Measurements from ENCODE around the gene SCN8A. TPM values are rescaled to one million over a fixed set of nuclear protein-coding genes. Genes with fewer than 3 reads are reported as not detected.

SCN8A gene
- total and polyA plus RNA-seq, 2 experiments from 2014 or later, result 4.6 to 23.9 TPM

DNA sequence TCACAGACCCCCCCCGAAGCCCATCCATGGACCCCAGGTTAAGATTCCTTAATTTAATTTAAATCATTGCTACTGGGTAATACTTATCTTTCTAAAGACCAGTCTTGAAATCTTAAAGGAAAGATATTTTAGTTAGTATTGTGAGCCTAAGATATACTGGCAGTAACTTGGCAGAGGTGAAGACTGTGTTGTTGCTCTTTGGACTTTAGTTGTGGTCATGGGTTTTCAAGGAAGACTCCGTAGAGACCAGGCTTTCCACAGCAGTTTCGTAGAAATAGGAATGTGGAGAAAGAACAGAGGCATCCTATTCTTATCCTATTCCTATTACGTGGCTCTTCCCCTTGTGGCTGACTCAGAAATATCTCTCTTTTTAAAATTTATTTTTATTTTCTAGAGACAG is 99.0 kb downstream of the SCN8A start:
- H2AFZ ChIP-seq, result no peak overlapping the region
- no peaks in the 10 kb centered on the region for H3K27me3 Mint-ChIP-seq (ENCODE audit: insufficient read depth, low read depth, poor library complexity)
- no peak overlapping the region for H3K27ac Mint-ChIP-seq
- H3K9me3 Mint-ChIP-seq, result no peaks in the 10 kb centered on the region
- no peak overlapping the region for H3K27ac ChIP-seq (ENCODE audit: low read depth)
- TF ChIP-seq ZNF114 (CRISPR knock-in tag; IDR thresholded peaks at IDR 0.05) (no peak), POLR2AphosphoS5 (IDR thresholded peaks at IDR 0.05; ENCODE audit: low read depth) (no peak), STAT1 (IDR thresholded peaks at IDR 0.05; ENCODE audit: unreplicated experiment) (no peak), JUNB (IDR thresholded peaks at IDR 0.05; ENCODE audit: unreplicated experiment) (no peak), EZH2phosphoT487 (IDR thresholded peaks at IDR 0.05; ENCODE audit: unreplicated experiment) (no peak)
- H3K4me1 Mint-ChIP-seq, result peaks cover 24% of the 10 kb centered on the region
- H4K20me1 ChIP-seq (replicated peaks; ENCODE audit: insufficient read depth), result no peaks in the 10 kb centered on the region; the same call in 1 of the 2 replicates
- H3K4me3 ChIP-seq, result no peak overlapping the region
- H3K36me3 Mint-ChIP-seq (ENCODE audit: low read depth), result no peaks in the 10 kb centered on the region; the same call in 2 of the 3 replicates
- H3K36me3 ChIP-seq (ENCODE audit: insufficient read depth), result no peaks in the 10 kb centered on the region
- H3K4me2 ChIP-seq, result no peak overlapping the region
- ATAC-seq (no peak), DNase-seq (ENCODE audit: low spot score) (no peak)
- no peaks in the 10 kb centered on the region for H3K9me2 ChIP-seq (ENCODE audit: insufficient read depth)
- H3K4me3 Mint-ChIP-seq, result no peak overlapping the region
- no peaks in the 10 kb centered on the region for H3F3A ChIP-seq (replicated peaks; ENCODE audit: low read depth)
- no peaks in the 10 kb centered on the region for H3K27me3 ChIP-seq (ENCODE audit: insufficient read depth)
- peaks cover 15% of the 10 kb centered on the region for H3K4me1 ChIP-seq (ENCODE audit: insufficient read depth)
- no peaks in the 10 kb centered on the region for H3K79me2 ChIP-seq (replicated peaks; ENCODE audit: insufficient read depth)

DNA sequence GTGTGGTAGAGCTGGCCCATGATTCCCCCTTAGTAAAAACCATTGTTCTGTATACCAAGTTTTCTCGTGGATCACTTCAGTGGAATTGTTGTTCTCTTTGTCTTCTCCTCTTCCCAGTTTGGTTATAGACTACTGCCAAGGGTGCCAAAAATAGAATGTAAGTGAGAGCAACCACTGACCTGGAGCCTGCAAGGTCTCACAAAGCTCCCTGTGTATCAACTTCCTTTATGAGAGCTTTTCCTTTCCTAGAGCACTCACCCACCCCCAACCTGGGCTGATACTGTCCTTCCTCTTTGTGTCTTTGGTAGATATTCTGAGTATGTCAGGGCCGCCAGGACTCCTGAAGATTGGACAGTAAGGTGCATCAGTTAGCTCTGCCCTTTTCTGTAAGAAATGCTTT is 101.0 kb downstream of the SCN8A start:
- Histone ChIP-seq H3K27ac (ENCODE audit: low read depth) (no peak overlapping the region), H3K4me1 (ENCODE audit: insufficient read depth) (peaks cover 7% of the 10 kb centered on the region), H3K9me2 (ENCODE audit: insufficient read depth) (no peaks in the 10 kb centered on the region), H2AFZ (no peak overlapping the region), H3K4me3 (no peak overlapping the region), H3K79me2 (replicated peaks; ENCODE audit: insufficient read depth) (no peaks in the 10 kb centered on the region), H3K27me3 (ENCODE audit: insufficient read depth) (no peaks in the 10 kb centered on the region), H3K36me3 (ENCODE audit: insufficient read depth) (no peaks in the 10 kb centered on the region), H4K20me1 (replicated peaks; ENCODE audit: insufficient read depth) (no peaks in the 10 kb centered on the region; the same call in none of the 2 replicates), H3F3A (replicated peaks; ENCODE audit: low read depth) (no peaks in the 10 kb centered on the region), H3K4me2 (no peak overlapping the region)
- ATAC-seq (no peak), DNase-seq (ENCODE audit: low spot score) (no peak)
- Mint-ChIP-seq H3K9me3 (no peaks in the 10 kb centered on the region), H3K27ac (no peak overlapping the region), H3K36me3 (ENCODE audit: low read depth) (no peaks in the 10 kb centered on the region; the same call in 2 of the 3 replicates), H3K4me3 (no peak overlapping the region), H3K4me1 (peaks cover 14% of the 10 kb centered on the region), H3K27me3 (ENCODE audit: insufficient read depth, low read depth, poor library complexity) (no peaks in the 10 kb centered on the region)
- no peak for TF ChIP-seq STAT1 (IDR thresholded peaks at IDR 0.05; ENCODE audit: unreplicated experiment)
- TF ChIP-seq EZH2 (IDR thresholded peaks at IDR 0.05; ENCODE audit: low read depth, unreplicated experiment), result no peak
- TF ChIP-seq, protein P1, sequence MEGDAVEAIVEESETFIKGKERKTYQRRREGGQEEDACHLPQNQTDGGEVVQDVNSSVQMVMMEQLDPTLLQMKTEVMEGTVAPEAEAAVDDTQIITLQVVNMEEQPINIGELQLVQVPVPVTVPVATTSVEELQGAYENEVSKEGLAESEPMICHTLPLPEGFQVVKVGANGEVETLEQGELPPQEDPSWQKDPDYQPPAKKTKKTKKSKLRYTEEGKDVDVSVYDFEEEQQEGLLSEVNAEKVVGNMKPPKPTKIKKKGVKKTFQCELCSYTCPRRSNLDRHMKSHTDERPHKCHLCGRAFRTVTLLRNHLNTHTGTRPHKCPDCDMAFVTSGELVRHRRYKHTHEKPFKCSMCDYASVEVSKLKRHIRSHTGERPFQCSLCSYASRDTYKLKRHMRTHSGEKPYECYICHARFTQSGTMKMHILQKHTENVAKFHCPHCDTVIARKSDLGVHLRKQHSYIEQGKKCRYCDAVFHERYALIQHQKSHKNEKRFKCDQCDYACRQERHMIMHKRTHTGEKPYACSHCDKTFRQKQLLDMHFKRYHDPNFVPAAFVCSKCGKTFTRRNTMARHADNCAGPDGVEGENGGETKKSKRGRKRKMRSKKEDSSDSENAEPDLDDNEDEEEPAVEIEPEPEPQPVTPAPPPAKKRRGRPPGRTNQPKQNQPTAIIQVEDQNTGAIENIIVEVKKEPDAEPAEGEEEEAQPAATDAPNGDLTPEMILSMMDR (conservative IDR thresholded peaks at IDR 0.05; ENCODE audit: low read depth in 2 of 2), result no peak
- no peak for TF ChIP-seq CREB1 (CRISPR knock-in tag; IDR thresholded peaks at IDR 0.05; ENCODE audit: low read depth)
- TF ChIP-seq ZNF114 (CRISPR knock-in tag; IDR thresholded peaks at IDR 0.05), result no peak
- TF ChIP-seq, protein P2, sequence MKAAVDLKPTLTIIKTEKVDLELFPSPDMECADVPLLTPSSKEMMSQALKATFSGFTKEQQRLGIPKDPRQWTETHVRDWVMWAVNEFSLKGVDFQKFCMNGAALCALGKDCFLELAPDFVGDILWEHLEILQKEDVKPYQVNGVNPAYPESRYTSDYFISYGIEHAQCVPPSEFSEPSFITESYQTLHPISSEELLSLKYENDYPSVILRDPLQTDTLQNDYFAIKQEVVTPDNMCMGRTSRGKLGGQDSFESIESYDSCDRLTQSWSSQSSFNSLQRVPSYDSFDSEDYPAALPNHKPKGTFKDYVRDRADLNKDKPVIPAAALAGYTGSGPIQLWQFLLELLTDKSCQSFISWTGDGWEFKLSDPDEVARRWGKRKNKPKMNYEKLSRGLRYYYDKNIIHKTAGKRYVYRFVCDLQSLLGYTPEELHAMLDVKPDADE (IDR thresholded peaks at IDR 0.05), result no peak
- TF ChIP-seq ZNF331 (CRISPR knock-in tag; IDR thresholded peaks at IDR 0.05; ENCODE audit: low read depth), result no peak
- no peak for TF ChIP-seq POLR2AphosphoS5 (IDR thresholded peaks at IDR 0.05; ENCODE audit: low read depth)
- TF ChIP-seq, protein P3, sequence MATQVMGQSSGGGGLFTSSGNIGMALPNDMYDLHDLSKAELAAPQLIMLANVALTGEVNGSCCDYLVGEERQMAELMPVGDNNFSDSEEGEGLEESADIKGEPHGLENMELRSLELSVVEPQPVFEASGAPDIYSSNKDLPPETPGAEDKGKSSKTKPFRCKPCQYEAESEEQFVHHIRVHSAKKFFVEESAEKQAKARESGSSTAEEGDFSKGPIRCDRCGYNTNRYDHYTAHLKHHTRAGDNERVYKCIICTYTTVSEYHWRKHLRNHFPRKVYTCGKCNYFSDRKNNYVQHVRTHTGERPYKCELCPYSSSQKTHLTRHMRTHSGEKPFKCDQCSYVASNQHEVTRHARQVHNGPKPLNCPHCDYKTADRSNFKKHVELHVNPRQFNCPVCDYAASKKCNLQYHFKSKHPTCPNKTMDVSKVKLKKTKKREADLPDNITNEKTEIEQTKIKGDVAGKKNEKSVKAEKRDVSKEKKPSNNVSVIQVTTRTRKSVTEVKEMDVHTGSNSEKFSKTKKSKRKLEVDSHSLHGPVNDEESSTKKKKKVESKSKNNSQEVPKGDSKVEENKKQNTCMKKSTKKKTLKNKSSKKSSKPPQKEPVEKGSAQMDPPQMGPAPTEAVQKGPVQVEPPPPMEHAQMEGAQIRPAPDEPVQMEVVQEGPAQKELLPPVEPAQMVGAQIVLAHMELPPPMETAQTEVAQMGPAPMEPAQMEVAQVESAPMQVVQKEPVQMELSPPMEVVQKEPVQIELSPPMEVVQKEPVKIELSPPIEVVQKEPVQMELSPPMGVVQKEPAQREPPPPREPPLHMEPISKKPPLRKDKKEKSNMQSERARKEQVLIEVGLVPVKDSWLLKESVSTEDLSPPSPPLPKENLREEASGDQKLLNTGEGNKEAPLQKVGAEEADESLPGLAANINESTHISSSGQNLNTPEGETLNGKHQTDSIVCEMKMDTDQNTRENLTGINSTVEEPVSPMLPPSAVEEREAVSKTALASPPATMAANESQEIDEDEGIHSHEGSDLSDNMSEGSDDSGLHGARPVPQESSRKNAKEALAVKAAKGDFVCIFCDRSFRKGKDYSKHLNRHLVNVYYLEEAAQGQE (IDR thresholded peaks at IDR 0.05; ENCODE audit: unreplicated experiment), result no peak
- no peak for TF ChIP-seq NANOG (IDR thresholded peaks at IDR 0.05; ENCODE audit: borderline replicate concordance)

All from GM23338 (cell line).